Glutamatergic neuron (in vitro differentiated cells): ENCODE results near the gene KIF4B. TPM values are rescaled to one million over a fixed set of nuclear protein-coding genes. Genes with fewer than 3 reads are reported as not detected.

ENCODE experiments used
- DNase-seq: peaks from one replicate; pipeline ENCODE4 v3.0.0; 2022
- H3K27ac Mint-ChIP-seq: one replicate; pipeline ENCODE4 v1.8.0; 2020; ENCODE audit warnings: mild to moderate bottlenecking, mixed read lengths, inconsistent platforms; ENCODE audit not compliant: unreplicated experiment
- H3K27me3 Mint-ChIP-seq: one replicate; pipeline ENCODE4 v1.8.0; 2020; ENCODE audit warnings: mild to moderate bottlenecking, moderate library complexity, mixed read lengths, inconsistent platforms; ENCODE audit not compliant: unreplicated experiment
- H3K36me3 Mint-ChIP-seq: one replicate; pipeline ENCODE4 v1.8.0; 2020; ENCODE audit warnings: mild to moderate bottlenecking, mixed read lengths, inconsistent platforms; ENCODE audit not compliant: unreplicated experiment
- H3K4me1 Mint-ChIP-seq: one replicate; pipeline ENCODE4 v1.8.0; 2020; ENCODE audit warnings: mild to moderate bottlenecking, low read depth, mixed read lengths, inconsistent platforms; ENCODE audit not compliant: unreplicated experiment
- H3K4me3 Mint-ChIP-seq: one replicate; pipeline ENCODE4 v1.8.0; 2020; ENCODE audit warnings: mild to moderate bottlenecking, mixed read lengths, inconsistent platforms; ENCODE audit not compliant: unreplicated experiment
- H3K9me3 Mint-ChIP-seq: one replicate; pipeline ENCODE4 v1.8.0; 2020; ENCODE audit warnings: mild to moderate bottlenecking, moderate library complexity, mixed read lengths, inconsistent platforms; ENCODE audit not compliant: unreplicated experiment
- total RNA-seq: library from RNA; stranded (reverse); fragmentation: NEBNext Ultra II Directional; extraction: Animal tissue kit (Norgen Biotek cat#: 25700); gene quantifications from one replicate; pipeline ENCODE4 v1.2.1, GENCODE V29; 2021; ENCODE audit not compliant: unreplicated experiment
- TF ChIP-seq, protein P1 (sequence below): fragments of 200-600 bp; sonication (generic); IDR thresholded peaks from one replicate; pipeline ENCODE4 v1.5.0; 2021; ENCODE audit not compliant: partially characterized antibody, unreplicated experiment

KIF4B gene
- total RNA-seq, 1 donor from 2014 or later, result not detected

DNA sequence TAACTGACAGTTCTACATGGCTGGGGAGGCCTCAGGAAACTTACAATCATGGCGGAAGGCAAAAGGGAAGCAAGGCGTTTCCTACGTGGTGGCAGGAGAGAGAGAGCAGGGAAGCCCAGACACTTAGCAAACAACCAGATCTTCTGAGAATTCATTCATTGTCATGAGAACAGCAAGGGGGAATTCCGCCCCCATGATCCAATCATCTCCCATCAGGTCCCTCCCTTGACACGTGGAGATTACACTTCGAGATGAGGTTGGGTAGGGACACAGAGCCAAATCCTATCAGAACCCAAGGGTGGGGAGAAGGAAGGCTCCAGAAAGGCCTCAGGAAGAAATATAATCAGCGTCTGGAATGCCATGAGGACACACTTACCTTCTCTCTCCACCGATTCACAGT, 34.3 kb downstream of the KIF4B start:
- no peak overlapping the region for H3K4me3 Mint-ChIP-seq
- H3K4me1 Mint-ChIP-seq, result no peaks in the 10 kb centered on the region
- H3K27me3 Mint-ChIP-seq, result peaks cover 2% of the 10 kb centered on the region
- no peaks in the 10 kb centered on the region for H3K36me3 Mint-ChIP-seq
- no peak for DNase-seq
- TF ChIP-seq, protein P1, sequence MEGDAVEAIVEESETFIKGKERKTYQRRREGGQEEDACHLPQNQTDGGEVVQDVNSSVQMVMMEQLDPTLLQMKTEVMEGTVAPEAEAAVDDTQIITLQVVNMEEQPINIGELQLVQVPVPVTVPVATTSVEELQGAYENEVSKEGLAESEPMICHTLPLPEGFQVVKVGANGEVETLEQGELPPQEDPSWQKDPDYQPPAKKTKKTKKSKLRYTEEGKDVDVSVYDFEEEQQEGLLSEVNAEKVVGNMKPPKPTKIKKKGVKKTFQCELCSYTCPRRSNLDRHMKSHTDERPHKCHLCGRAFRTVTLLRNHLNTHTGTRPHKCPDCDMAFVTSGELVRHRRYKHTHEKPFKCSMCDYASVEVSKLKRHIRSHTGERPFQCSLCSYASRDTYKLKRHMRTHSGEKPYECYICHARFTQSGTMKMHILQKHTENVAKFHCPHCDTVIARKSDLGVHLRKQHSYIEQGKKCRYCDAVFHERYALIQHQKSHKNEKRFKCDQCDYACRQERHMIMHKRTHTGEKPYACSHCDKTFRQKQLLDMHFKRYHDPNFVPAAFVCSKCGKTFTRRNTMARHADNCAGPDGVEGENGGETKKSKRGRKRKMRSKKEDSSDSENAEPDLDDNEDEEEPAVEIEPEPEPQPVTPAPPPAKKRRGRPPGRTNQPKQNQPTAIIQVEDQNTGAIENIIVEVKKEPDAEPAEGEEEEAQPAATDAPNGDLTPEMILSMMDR, result no peak
- peak overlapping the region; percentile 48 for H3K27ac Mint-ChIP-seq
- no peaks in the 10 kb centered on the region for H3K9me3 Mint-ChIP-seq

DNA sequence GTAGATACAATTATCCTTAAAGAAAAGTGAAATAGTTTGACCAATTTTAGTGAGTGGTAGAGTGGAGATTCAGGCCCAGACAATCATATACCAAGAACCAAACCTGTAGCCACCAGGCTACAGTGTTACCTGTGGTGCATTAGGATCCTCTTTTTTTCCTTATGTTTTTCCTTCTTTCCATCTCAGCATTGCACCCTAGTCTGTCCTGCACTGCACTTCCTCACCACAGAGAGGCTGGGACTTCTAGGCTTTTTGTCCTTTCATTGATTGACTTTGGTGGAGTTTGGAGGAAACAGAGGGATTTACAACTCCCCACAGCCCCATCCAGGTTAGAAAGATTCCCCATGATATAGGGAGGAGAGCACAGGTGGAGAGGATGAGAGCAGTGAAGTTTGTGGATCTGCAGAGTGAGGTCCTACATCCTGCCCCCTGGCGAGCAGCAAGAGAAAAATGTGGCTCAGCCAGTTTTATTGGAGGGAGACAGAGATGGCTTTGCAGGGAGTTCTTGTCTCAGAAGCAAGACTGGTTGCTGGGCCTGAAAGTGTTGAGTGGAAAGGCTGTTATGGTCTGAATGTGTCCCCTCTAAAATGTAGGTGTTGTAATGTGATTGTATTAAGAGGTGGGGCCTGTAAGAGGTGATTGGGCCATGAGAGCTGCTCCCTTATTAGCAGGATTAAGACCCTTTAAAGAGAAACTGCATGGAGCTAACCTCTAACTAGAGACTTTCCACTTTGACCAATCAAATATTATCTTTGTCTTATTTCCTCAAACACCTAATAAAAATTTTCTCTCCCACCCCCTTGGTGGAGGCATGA, 36.2 kb downstream of the KIF4B start:
- DNase-seq, result no peak
- peaks cover 2% of the 10 kb centered on the region for H3K27me3 Mint-ChIP-seq
- TF ChIP-seq, protein P1, result peak; percentile 18
- no peak overlapping the region for H3K27ac Mint-ChIP-seq
- no peak overlapping the region for H3K4me3 Mint-ChIP-seq
- H3K4me1 Mint-ChIP-seq, result peaks cover 2% of the 10 kb centered on the region
- peaks cover 3% of the 10 kb centered on the region for H3K9me3 Mint-ChIP-seq
- H3K36me3 Mint-ChIP-seq, result no peaks in the 10 kb centered on the region

DNA sequence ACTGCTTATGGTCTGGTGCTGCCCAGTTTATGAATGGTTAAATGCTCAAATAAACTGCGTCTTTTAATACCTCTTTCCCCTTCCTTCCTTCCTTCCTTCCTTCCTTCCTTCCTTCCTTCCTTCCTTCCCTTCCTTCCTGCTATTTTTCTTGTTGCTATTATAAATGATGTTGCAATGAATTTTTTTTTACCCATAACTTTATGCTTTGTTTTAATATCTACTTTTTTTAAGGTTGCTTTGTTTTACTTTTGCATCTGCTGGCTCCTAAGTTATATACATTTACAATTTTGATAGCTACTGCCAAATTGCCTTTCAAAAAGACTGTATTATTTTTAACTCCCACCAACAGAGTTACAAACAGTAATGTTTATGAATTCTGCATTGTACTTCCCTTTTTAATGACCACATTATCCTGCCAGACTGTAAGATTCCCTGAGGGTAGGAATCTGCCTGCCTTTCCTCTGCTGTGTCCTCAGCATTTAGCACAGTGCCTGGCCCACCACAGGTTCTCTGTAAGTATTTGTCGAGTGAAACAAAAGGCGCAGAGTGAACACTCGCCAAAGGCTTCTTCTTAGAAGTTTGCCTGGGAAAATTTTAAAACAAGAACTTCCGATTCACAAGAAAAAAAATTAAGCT, 36.9 kb downstream of the KIF4B start:
- H3K27me3 Mint-ChIP-seq, result peaks cover 2% of the 10 kb centered on the region
- TF ChIP-seq, protein P1, result no peak
- H3K27ac Mint-ChIP-seq, result no peak overlapping the region
- peaks cover 3% of the 10 kb centered on the region for H3K9me3 Mint-ChIP-seq
- peaks cover 2% of the 10 kb centered on the region for H3K4me1 Mint-ChIP-seq
- H3K36me3 Mint-ChIP-seq, result no peaks in the 10 kb centered on the region
- no peak for DNase-seq
- no peak overlapping the region for H3K4me3 Mint-ChIP-seq

DNA sequence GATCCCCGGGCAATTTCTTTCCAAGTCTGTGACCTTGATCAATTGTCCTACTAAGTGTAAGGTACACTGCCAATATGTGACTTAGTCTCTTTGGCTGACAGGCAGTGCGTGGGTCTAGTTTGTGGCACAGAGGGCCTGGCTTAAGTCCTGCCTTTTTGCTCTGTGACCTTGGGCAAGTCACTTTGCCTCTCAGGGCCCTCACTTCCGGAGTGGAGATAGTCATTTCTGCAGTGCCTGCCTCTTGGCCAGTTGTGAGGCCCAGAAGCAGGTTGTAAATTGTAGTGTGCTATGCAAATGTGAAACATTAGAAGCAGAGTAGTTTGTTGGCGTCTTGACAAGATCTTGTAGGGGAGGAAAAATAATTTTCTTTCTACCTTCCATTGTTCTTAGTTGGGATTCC, 39.0 kb downstream of the KIF4B start:
- peaks cover 2% of the 10 kb centered on the region for H3K27me3 Mint-ChIP-seq
- peaks cover 2% of the 10 kb centered on the region for H3K4me1 Mint-ChIP-seq
- peaks cover 3% of the 10 kb centered on the region for H3K9me3 Mint-ChIP-seq
- H3K27ac Mint-ChIP-seq, result no peak overlapping the region
- TF ChIP-seq, protein P1, result no peak
- H3K4me3 Mint-ChIP-seq, result no peak overlapping the region
- no peaks in the 10 kb centered on the region for H3K36me3 Mint-ChIP-seq
- no peak for DNase-seq

DNA sequence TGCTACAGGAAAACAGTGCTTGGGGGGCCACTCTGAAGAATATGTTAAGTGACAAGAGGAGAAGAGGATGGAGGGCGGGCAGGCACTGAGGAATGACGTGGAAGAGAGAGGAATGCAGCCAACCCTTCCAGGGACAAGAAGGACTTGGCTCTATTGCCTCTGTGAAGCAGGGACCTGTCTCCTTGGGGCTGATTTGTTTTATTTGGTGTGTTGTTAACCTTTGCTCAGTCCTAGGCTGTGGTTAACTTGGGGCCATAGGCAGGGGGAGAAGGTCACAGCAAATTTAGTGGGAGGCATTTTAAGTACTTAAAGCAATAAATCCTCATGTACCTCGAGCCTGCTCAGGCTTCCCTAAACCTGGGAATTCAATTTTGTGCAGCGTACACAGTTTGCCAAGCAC, 39.9 kb downstream of the KIF4B start:
- Mint-ChIP-seq H3K27ac (no peak overlapping the region), H3K9me3 (peaks cover 3% of the 10 kb centered on the region), H3K4me1 (peaks cover 2% of the 10 kb centered on the region), H3K36me3 (no peaks in the 10 kb centered on the region), H3K4me3 (no peak overlapping the region), H3K27me3 (no peaks in the 10 kb centered on the region)
- TF ChIP-seq, protein P1, result no peak
- DNase-seq, result no peak
